GM21447 (cell line): Measurements from ENCODE around the gene DUSP8.
"Not testable (repeated sequence)": the region's sequence is repeated elsewhere in the genome, so short reads cannot be mapped to it uniquely, and the experiment has no call there.

Experiments
- ATAC-seq: cut with Tn5 transposase; IDR thresholded peaks from one replicate; pipeline ENCODE4 v1.9.1; 2021; ENCODE audit not compliant: unreplicated experiment

The DUSP8 gene

DNA sequence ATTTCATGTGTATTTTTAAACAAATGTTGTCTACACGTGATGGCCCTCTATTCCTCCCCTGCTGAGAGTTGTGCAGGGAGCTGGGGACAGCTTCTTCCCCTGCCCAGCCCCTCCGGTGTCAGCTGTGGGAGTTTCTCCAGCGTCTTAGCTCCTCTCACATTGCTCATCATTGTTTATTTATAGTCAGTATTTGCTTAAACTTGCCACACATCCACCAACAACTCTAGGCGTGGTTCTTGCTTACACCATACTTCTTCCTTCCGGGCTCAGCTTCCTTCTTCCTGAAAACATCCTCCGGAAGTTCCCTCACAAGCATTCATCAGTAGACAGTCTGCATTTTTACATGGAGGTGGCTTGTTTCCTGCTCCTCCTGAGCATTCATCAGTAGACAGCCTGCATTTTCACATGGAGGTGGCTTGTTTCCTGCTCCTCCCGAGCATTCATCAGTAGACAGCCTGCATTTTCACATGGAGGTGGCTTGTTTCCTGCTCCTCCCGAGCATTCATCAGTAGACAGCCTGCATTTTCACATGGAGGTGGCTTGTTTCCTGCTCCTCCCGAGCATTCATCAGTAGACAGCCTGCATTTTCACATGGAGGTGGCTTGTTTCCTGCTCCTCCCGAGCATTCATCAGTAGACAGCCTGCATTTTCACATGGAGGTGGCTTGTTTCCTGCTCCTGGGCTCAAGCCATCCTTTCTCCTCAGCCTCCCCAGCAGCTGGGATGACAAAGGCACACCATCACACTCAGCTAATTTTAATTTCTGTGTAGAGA lies 17.3 kb upstream of the DUSP8 start:
- ATAC-seq, result not testable (repeated sequence)

DNA sequence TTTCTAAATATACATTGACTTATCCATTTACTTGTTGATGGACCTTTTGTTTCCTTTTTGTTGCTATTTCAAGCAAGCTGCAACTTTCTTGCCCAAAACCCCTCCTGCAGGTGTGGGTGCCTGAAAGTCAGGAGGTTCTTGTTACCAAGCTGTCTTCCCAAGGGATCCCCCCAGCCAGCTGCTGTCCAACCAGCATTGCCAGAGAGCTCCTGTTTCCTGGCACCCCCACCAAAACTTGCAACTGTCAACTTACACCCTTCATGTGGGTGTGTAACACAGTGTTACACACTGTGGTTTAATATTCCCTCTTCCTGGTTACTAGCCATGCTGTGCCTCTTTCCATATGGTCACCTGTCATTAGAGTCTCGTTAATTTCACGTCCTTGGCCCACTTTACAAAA lies 14.6 kb upstream of the DUSP8 start:
- no peak for ATAC-seq

DNA sequence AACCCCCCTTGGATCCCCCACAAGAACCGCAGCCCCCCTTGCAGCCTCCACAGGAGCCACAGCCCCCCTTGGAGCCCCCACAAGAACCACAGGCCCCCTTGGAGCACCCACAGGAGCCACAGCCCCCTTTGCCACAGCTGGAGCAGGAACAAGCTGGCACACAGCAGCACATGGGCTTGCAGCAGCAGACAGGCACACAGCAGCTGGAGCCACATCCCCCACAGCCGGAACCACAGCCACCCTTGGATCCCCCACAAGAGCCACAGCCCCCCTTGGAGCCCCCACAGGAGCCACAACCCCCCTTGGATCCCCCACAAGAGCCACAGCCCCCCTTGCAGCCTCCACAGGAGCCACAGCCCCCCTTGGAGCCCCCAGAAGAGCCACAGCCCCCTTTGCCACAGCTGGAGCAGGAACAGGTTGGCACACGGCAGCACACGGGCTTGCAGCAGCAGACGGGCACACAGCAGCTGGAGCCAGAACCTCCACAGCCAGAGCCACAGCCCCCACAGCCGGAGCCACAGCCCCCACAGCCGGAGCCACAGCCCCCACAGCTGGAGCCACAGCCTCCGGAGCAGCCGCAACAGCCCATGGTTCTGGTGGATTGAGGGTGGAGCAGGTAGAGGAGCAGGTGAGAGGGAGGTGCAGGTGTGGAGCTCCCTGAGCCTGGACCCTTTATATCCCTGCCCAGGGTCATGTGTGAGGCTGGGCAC lies 12.7 kb upstream of the DUSP8 start, which contains the start of gene KRTAP5-1:
Gene KRTAP5-1, minus strand, starts transcription at position 623 of the 710 bp plus-strand sequence. Its CDS starts 34 bp downstream, at position 589.
- not testable (repeated sequence) for ATAC-seq

DNA sequence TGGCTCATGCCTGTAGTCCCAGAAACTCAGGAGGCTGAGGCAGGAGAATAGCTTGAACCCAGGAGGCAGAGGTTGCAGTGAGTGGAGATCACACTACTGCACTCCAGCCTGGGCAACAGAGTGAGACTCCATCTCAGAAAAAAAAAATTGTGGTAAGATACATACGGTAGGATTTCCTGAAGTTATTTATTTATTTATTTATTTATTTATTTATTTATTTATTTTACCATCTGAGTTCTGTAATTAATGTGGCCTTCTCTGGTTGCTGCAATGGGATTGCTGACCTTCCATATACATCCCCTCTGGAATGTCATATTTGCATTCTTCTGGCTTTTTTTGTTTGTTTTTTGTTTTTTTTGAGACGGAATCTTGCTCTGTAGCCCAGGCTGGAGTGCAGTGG lies 10.8 kb upstream of the DUSP8 start:
- not testable (repeated sequence) for ATAC-seq

DNA sequence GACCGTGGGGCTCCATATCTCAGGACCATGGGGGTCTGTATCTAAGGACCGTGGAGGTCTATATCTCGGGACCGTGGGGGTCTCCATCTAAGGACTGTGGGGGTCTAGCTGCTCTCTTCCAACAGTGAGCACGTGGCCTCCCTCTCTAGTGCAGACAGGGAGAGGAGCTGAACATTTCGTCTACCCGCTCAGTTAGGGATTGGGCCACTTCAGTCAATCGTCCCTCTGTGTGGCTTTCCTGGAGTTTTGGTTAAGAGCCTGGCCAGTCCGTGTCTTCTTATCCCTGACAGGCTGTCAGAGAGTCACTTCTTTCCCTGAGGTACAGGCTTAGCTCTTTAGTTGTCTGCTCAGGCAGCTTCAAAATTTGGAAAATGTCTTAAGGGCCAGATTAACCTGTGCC lies 9.9 kb upstream of the DUSP8 start:
- no peak for ATAC-seq

DNA sequence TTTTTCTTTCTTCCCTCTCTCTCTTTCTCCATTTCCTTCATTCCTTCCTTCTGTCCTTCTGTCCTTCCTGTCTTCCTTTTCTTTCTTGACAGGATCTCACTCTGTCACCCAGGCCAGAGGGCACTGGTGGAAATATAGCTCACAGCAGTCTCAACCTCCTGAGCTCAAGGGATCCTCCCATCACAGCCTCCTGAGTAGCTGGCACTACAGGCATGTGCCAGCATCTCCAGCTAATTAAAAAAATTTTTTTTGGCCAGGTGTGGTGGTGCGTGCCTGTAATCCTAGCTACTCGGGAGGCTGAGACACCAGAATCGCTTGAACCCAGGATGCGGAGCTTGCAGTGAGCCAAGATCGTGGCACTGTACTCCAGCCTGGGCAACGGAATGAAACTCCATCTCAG lies 4.8 kb upstream of the DUSP8 start:
- no peak for ATAC-seq

DNA sequence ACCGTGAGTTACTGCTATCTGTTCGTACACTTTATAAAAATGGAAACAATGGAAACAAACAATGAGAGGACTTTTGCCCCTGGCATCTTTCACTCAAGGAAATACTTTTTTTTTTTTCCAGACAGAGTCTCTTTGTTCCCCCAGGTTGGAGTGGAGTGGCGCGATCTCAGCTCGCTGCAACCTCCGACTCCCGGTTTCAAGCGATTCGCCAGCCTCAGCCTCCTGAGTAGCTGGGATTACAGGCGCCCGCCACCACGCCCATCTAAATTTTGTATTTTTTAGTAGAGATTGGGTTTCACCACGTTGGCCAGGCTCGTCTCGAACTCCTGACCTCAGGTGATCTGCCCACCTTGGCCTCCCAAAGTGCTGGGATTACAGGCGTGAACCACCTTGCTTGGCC lies 3.7 kb upstream of the DUSP8 start:
- ATAC-seq, result not testable (repeated sequence)

DNA sequence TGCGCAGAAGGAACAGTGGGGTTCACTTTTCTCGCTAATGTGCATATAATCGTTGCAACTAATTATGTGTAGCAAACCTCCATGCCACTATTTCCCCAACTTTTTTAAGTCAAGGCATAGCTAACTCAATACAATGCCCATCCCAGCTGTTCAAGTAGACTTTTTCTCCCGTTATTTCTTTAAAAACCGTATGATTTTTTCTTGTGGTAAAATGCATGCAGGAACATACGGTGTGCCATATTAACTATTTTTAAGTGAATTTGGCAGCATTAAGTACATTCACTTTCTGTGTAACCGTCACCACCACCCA lies 2.8 kb upstream of the DUSP8 start:
- ATAC-seq, result no peak

DNA sequence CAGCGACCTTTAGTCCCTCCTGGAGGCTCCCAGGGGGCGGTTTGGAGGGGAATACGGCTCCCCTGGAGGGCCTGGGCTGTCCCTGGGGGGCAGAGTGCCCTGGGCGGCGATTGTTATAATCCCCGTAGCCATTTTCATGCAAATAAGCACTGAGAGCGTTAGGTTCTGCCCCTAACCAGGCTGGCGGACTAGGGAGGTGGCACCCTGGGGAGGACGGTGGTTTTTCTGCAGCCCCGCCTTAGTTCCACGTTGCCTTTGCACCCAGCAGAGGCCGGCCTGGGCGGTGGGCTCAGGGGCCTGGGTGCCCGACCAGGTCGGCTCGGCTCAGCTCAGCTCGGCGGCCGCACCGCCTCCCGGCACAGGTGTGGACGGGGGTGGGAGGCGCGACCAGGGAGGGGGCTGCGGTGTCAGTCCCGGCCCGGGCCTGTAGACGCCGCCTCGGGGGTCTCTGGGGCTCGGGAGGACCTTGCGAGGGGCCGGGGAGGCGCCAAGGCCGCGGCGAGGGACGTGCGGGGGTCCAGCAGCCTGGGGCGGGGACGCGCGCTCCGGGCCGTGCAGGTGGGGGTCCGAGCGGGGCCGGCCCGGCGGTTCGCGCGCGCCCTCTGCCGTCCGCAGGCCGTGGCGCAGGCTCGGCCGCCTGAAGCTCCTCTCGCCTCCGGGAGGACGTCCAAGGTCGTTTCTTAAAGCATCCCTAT lies 2.3 kb upstream of the DUSP8 start:
- no peak for ATAC-seq

DNA sequence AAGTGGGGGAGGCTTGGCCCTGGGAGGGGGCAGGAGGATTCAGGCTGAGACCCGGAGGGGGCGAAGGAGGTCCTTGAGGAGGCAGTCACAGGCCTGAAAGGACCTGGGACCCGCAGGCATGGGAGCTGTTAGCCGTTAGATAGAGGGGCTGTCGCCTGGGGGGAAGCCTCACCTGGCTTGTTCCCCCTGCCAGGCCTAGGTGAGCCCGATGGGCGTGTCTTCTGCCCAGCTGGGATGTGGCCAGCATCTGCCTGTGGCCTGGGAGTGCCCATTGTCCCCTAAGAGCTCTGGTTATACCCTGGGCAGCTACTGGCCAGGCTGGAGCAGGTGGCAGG lies 1.8 kb upstream of the DUSP8 start:
- ATAC-seq, result no peak

DNA sequence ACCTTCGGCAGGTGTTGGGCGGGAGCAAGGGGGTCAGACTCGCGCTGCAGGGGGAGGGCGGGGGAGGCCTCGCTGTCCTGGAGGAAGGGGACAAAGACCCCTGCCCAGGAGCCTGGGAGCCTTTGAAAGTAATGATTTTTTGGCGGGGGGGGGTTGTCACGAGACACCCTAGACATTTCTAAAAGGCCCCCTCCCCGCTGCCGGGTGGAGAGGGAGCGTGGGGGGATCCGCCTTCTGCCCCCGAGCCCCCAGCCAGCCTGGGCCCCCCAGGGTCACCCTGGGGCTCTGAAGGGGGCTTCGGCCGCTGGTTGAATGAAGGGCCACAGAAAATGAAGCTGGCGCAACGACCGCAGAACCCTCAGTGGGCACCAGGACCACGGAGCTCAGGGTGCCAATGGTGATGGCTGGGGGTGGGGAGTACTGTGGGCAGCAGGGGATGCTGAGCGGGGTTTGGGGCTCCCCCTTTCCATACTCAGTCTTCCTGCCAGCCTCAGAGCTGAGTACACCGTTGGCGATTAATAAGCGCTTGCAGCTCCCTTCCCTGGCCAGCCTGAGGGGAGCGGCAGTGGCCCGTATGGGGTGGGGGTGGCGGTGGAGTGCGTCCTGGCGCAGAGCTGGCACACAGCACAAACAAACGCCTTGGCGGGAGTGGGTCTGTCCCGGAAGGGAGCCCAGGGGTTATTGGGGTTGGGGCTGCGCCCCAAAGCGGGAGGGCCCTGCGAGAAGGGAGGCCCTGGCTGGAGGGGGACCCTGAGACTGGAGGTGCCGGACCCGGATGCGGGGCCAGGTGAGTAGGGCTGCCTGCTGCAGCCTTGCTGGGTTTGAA lies 1.2 kb upstream of the DUSP8 start:
- ATAC-seq, result no peak

DNA sequence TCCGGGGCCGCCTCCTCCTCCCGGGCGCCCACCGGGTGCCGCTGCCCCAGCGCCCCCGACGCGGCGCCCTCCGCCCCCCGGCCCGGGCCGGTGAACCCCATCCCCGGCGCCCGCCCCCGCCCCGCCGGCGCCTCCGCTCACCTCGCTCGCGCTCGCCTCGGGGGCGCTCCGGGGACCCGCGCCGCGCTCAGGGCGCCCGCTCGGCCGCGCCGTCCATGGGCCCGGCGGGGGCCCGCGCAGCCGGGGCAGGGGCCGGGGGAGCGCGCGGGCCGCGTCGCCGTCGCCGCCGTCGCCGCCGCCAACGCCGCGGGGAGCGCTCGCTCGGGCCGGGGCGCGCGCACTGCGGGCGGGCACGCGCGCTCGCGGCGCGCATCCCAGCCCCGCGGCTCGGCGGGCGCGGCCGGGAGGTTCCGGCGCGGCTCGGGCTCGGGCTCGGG lies 293 bp downstream of the DUSP8 start:
- ATAC-seq, result no peak

DNA sequence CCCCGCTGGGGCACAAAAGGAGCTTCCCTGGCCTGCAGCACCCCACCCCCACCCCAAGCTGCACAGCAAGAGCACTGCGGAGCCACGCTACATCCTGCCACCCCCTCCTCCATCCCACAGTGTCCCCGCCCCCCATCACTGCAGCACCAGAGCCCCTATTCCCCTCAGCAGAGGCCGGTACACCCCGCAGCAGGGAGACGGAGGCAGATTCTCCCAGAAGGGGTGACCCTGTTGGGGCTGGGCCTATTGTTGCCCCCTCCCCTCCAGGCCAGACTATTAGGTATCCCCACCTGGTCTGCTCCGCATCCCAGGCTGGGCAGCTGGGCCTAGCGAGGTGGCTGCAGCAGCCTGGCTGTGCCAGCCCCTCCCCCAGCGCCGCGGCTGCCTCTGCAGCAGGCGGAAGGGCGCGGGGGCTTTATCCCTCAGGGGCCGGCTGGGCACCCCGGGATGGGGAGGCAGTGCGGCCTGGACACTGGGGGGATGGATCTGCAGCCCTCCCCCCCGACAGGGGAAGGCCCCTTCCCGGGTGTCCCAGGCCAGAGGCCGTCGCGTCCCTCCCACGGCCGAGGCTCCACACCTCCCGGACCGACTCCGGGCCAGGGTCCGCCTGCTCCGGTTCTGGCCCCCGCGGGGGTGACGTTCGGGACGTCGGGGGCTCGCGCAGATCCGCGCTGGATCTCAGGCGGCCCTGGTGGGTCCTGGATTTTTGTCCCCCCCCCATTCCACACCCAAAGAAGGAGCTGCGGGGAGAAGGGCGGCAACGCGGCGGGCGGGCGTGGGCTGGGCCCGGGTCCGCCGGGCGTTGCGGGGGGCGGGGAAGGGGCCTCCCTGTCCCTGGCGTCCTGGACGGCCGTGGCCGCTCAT lies 943 bp downstream of the DUSP8 start:
- ATAC-seq, result no peak

DNA sequence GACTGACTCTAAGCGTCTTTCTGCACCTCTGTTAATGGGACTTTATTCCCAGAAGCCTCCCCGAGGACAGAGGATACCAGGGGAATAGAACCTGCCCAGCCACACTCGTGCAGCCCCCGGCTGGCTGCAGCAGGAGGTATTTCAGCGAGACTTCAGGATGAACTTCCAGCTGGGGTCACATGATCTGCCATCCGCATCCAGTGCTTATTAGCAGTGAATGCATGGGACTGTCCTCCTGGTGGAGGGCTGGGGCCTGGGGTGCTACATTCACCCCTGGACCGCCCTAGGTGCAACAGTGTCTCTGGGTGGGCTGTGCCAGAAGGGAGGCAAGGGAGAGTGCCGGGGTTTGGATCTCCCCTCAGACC lies 1.6 kb downstream of the DUSP8 start:
- no peak for ATAC-seq

DNA sequence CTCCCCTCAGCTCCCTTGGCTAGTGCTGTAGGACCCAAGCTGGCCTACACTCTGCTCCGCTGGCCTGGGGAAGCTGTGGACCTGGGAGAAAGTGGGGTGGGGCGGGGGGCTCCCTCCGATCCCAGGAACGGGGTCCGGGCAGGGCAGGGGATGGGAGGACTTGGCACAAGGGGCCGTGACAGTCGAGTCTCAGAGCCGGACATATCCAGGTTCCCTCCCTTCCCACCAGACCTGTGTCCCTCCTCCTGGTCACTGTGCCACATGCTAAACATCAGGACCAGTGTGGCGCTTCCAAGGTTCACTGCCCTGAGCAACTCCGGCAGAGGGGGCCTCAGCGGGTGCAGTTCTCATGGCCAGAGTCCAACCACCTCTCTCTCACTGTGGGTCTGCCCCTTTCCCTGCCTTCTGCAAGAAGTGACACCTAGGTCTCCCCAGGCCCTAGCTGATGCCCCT lies 2.0 kb downstream of the DUSP8 start:
- ATAC-seq, result no peak

DNA sequence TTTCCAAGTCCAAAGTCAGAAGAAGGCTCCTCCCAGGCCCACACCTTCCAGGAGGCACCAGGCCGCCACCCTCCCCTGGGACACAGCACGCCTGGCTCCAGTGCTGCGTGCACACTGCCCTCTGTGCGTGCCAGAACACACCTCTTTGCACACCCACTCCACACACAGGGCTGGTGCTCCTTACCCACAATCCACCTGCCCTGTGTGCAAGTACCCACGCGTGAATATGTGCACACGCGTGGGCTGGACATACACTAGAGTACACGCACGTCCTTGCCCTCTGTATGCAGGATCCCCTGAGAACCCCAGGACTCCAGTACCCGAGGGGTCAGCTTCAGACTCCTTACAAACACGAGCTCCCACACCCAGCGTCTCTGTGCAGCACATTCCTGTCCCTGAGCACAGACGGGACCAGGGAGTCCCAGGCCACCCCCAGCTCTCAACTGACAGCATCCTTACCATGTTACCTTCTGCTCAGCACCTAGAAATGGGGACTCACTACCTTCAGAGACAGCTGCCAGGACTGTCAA lies 2.8 kb downstream of the DUSP8 start:
- ATAC-seq, result no peak

DNA sequence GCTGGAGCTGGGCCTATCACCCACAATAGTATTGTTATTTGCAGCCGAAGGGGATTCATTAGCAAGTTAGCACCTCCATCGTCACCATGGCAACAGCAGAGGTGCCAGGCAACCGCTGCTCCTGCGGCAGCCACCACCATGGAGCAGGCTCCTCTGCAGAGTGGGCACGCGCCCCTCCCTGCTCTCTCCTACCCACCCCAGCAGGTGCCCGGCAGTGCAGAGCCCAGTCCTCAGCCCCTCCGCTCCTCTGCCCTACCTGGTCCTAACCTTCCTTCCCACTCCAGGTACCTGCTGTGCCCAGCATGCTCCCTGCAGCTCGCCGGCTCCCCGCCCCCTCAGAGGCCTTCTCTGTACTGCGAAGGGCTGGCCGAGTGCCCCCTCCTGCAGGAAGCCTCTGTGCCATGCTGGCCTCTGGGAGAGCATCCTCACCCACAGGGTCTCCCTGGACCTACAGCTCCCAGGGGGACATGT lies 3.6 kb downstream of the DUSP8 start:
- ATAC-seq, result no peak

DNA sequence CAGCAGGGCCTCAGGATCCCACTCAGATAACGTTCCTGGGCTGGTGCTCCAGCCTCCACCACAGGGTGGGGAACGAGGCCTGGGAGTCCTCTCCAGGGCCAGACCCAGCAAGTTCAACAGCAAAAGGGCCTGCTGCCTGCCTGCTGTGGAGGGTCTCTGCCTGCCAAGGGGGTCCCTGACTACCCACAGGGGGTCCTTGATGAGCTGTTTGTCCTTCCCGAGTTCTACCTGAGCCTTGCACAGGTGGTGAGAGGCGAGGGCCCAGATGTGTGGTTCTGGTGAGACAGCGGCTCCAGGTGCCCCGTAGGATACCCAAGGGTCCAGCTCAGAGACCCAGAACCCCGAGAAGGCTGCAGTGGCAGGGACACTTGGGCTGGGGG lies 4.4 kb downstream of the DUSP8 start:
- no peak for ATAC-seq

DNA sequence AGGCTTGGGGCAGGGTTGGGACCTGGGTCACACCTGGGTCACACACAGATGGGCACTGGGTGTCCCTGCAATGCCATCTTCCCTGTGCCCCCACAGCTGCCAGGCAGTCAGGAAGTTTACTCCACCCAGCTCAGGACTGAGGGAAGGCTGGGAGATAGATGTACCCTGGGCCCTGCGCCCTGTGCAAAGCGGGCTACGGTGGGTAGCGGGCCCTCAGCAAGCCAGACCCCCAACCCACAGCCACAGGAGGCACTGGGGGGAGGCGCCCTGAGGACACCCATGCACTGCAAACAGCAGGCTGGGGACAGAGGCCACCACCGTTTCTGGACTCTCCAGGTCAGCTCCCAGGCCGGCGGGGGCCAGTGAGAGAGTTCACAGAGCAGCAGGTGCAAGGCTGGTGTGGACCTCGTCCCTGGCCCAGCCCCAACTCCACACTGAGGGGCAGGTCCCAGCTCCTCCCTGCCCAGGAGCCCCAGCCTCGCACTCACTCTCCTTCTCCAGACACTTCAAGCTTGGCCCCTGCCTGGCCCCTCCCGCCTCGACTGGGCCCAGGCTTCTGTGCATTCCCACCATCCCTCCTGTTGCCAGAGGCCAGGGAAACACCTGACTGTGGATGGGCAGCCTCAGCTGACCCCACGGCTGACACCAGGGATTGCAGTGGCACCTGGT lies 4.9 kb downstream of the DUSP8 start:
- ATAC-seq, result no peak
